HEK293T (cell line): ENCODE results near the gene SYDE2.

Experiments
- CTCF ChIA-PET: fragments of 350-600 bp; formaldehyde crosslinking; extraction: SDS; loops from one replicate; lab custom pipeline; 2021; ENCODE audit warnings: antibody characterized with exemption, inconsistent platforms; lab: Yijun Ruan, JAX
- POLR2A ChIA-PET: fragments of 350-600 bp; formaldehyde crosslinking; extraction: SDS; loops from one replicate; lab custom pipeline; 2020; ENCODE audit warnings: antibody characterized with exemption, inconsistent platforms; lab: Yijun Ruan, JAX
- DNase-seq: peaks from one replicate; pipeline ENCODE4 v3.0.0; 2012; ENCODE audit warnings: mixed read lengths; ENCODE audit errors: extremely low spot score
- ARNT ChIP-seq: fragments of 450-650 bp; IDR thresholded peaks from 2 replicates; pipeline ENCODE4 v1.6.1; 2017; ENCODE audit warnings: mild to moderate bottlenecking
- BHLHE40 ChIP-seq: fragments of 450-650 bp; IDR thresholded peaks from 2 replicates; pipeline ENCODE4 v1.6.1; 2016; ENCODE audit warnings: mild to moderate bottlenecking, moderate library complexity, borderline replicate concordance
- CTBP1 ChIP-seq: fragments of 450-650 bp; IDR thresholded peaks from 2 replicates; pipeline ENCODE4 v1.6.1; 2016; ENCODE audit warnings: borderline replicate concordance
- ELF4 ChIP-seq: fragments of 450-650 bp; IDR thresholded peaks from 2 replicates; pipeline ENCODE4 v1.6.1; 2017; ENCODE audit warnings: antibody characterized with exemption
- FOXA1 ChIP-seq: fragments of 450-650 bp; IDR thresholded peaks from 2 replicates; pipeline ENCODE4 v1.6.1; 2016; ENCODE audit warnings: mild to moderate bottlenecking
- FOXK2 ChIP-seq: fragments of 450-650 bp; IDR thresholded peaks from 2 replicates; pipeline ENCODE4 v1.6.1; 2016; ENCODE audit warnings: mild to moderate bottlenecking
- FOXM1 ChIP-seq: fragments of 450-650 bp; IDR thresholded peaks from 2 replicates; pipeline ENCODE4 v1.6.1; 2017; ENCODE audit warnings: mild to moderate bottlenecking, borderline replicate concordance
- HDGF ChIP-seq: fragments of 450-650 bp; IDR thresholded peaks from 2 replicates; pipeline ENCODE4 v1.6.1; 2017; ENCODE audit warnings: antibody characterized with exemption, borderline replicate concordance
- L3MBTL2 ChIP-seq: fragments of 450-650 bp; conservative IDR thresholded peaks from 2 replicates; pipeline ENCODE4 v1.6.1; 2016; ENCODE audit warnings: mild to moderate bottlenecking
- LEF1 ChIP-seq: fragments of 450-650 bp; IDR thresholded peaks from 2 replicates; pipeline ENCODE4 v1.6.1; 2017; ENCODE audit warnings: mild to moderate bottlenecking, borderline replicate concordance
- NFRKB ChIP-seq: fragments of 450-650 bp; IDR thresholded peaks from 2 replicates; pipeline ENCODE4 v1.6.1; 2016; ENCODE audit warnings: mild to moderate bottlenecking, moderate library complexity
- PKNOX1 ChIP-seq: fragments of 450-650 bp; IDR thresholded peaks from 2 replicates; pipeline ENCODE4 v1.6.1; 2016
- SP1 ChIP-seq: fragments of 450-650 bp; IDR thresholded peaks from 2 replicates; pipeline ENCODE4 v1.6.1; 2017
- SUZ12 ChIP-seq: fragments of 450-650 bp; IDR thresholded peaks from 2 replicates; pipeline ENCODE4 v1.6.1; 2016; ENCODE audit warnings: mild to moderate bottlenecking
- TARDBP ChIP-seq: fragments of 450-650 bp; IDR thresholded peaks from 2 replicates; pipeline ENCODE4 v1.6.1; 2016
- ZNF384 ChIP-seq: fragments of 450-650 bp; IDR thresholded peaks from 2 replicates; pipeline ENCODE4 v1.6.1; 2016

The SYDE2 gene

GRCh38 chr1:85243372-85243771 is 42.6 kb upstream of the SYDE2 start:
- no peak for DNase-seq
- POLR2A ChIA-PET = interaction anchor here (1.5 kb wide), 1 partner anchor 16 kb away, joined by 5 read pairs; the partner anchor contains the start of gene C1orf52
- CTCF ChIA-PET = interaction anchor here (0.9 to 2.0 kb wide), 3 partner anchors 12 to 218 kb away, joined by 3 to 10 read pairs (median 4); no protein-coding TSS in a partner anchor
- no peak for TF ChIP-seq NFRKB
- TF ChIP-seq SUZ12 = no peak
- no peak for TF ChIP-seq BHLHE40
- TF ChIP-seq LEF1 = no peak
- TF ChIP-seq HDGF = no peak
- TF ChIP-seq SP1 = no peak
- no peak for TF ChIP-seq TARDBP
- no peak for TF ChIP-seq ZNF384
- no peak for TF ChIP-seq FOXK2
- TF ChIP-seq L3MBTL2 = no peak

- DNase-seq = no peak
- POLR2A ChIA-PET = interaction anchor here (1.2 to 1.7 kb wide), 2 partner anchors 10 to 39 kb away, joined by 4 read pairs; no protein-coding TSS in a partner anchor
- TF ChIP-seq ELF4 (no peak), ARNT (no peak), LEF1 (no peak), CTBP1 (no peak), SUZ12 (no peak), PKNOX1 (no peak), FOXA1 (no peak), SP1 (no peak), FOXK2 (no peak), BHLHE40 (no peak), HDGF (no peak), TARDBP (no peak), ZNF384 (no peak), NFRKB (no peak), L3MBTL2 (no peak), FOXM1 (no peak)
- CTCF ChIA-PET = interaction anchor here (0.6 to 1.5 kb wide), 8 partner anchors 10 to 1758 kb away, joined by 3 to 10 read pairs (median 5); no protein-coding TSS in a partner anchor
Measured at GRCh38 chr1:85240643-85241042, 39.8 kb upstream of the SYDE2 start.

- ChIA-PET POLR2A (interaction anchor here (1.2 to 1.7 kb wide), 2 partner anchors 10 to 38 kb away, joined by 4 read pairs; no protein-coding TSS in a partner anchor), CTCF (interaction anchor here (0.6 to 1.5 kb wide), 10 partner anchors 9 to 1759 kb away, joined by 3 to 10 read pairs (median 5); no protein-coding TSS in a partner anchor)
- TF ChIP-seq ZNF384 (no peak), ARNT (no peak), CTBP1 (no peak), SP1 (no peak), PKNOX1 (no peak), FOXK2 (no peak), FOXM1 (no peak; the same call in 1 of the 2 replicates), L3MBTL2 (no peak), BHLHE40 (no peak), SUZ12 (no peak), LEF1 (no peak), NFRKB (no peak), ELF4 (no peak), TARDBP (no peak), HDGF (no peak)
- no peak for DNase-seq
Measured at GRCh38 chr1:85240174-85240601, 39.4 kb upstream of the SYDE2 start.

- CTCF ChIA-PET = no interaction called here
- POLR2A ChIA-PET = no interaction called here
- no peak for DNase-seq
Measured at GRCh38 chr1:85237613-85238012, 36.8 kb upstream of the SYDE2 start.

GRCh38 chr1:85230305-85230977 is 29.6 kb upstream of the SYDE2 start:
- POLR2A ChIA-PET = interaction anchor here (1.5 kb wide), 1 partner anchor 9 kb away, joined by 4 read pairs; no protein-coding TSS in a partner anchor
- peak; percentile 68 for DNase-seq
- CTCF ChIA-PET = interaction anchor here (0.6 to 2.3 kb wide), 7 partner anchors 10 to 125 kb away, joined by 3 to 10 read pairs (median 7); partner anchors contain the start of gene C1orf52
- TF ChIP-seq L3MBTL2 (peak; percentile 69), FOXM1 (no peak), NFRKB (no peak), SP1 (no peak), ELF4 (no peak), PKNOX1 (peak; percentile 72), ZNF384 (no peak), BHLHE40 (no peak), TARDBP (no peak), FOXA1 (no peak), ARNT (no peak), FOXK2 (no peak), CTBP1 (no peak), LEF1 (no peak), SUZ12 (no peak)

More at GRCh38 chr1:85237613-85238012, 36.8 kb upstream of the SYDE2 start:
- TF ChIP-seq CTBP1 = no peak
- TF ChIP-seq ARNT = no peak
- TF ChIP-seq PKNOX1 = no peak
- TF ChIP-seq LEF1 = no peak
- TF ChIP-seq NFRKB = no peak
- no peak for TF ChIP-seq FOXM1
- TF ChIP-seq ELF4 = no peak
- no peak for TF ChIP-seq SUZ12
- no peak for TF ChIP-seq L3MBTL2
- TF ChIP-seq FOXA1 = no peak
- TF ChIP-seq TARDBP = no peak
- TF ChIP-seq ZNF384 = no peak
- TF ChIP-seq BHLHE40 = no peak
- TF ChIP-seq FOXK2 = no peak
- no peak for TF ChIP-seq SP1
- TF ChIP-seq HDGF = no peak
